Stomach (tissue), 9 donors: ENCODE measurements around the gene CEBPB. TPM values are rescaled to one million over a fixed set of nuclear protein-coding genes. Genes with fewer than 3 reads are reported as not detected.
A peak's percentile ranks its signal among the peaks of the same experiment; 100 is the strongest.

Source experiments
- DNase-seq, 2 donors: peaks; one replicate each; pipeline versions ENCODE4 v3.0.0 to v3.0.0-alpha.2; 2013 to 2019
- H3K27ac ChIP-seq, 5 donors: fragments of 200-600 bp in 4 of 5; sonication (generic) in 4 of 5; one replicate each; pipeline ENCODE4 v1.5.1; 2013 to 2019; ENCODE audit warnings: mild to moderate bottlenecking in 1 of 5, moderate library complexity in 1 of 5
- H3K27me3 ChIP-seq, 3 donors: fragments of 200-600 bp; sonication (generic); one replicate each; pipeline ENCODE4 v1.5.1; 2017 to 2019; ENCODE audit warnings: mixed run types in 1 of 3
- H3K36me3 ChIP-seq, 4 donors: fragments of 200-600 bp; sonication (generic); 1 replicate in 3 of 4; 2 replicates in 1 of 4; pipeline ENCODE4 v1.5.1; 2016 to 2019
- H3K4me1 ChIP-seq, 4 donors: fragments of 200-600 bp; sonication (generic); one replicate each; pipeline ENCODE4 v1.5.1; 2016 to 2019
- H3K4me3 ChIP-seq, 4 donors: fragments of 200-600 bp; sonication (generic) in 3 of 4; one replicate each; pipeline ENCODE4 v1.5.1; 2016 to 2019; ENCODE audit warnings: mild to moderate bottlenecking in 1 of 4
- H3K9me3 ChIP-seq, 4 donors: fragments of 200-600 bp; sonication (generic); one replicate each; pipeline ENCODE4 v1.5.1; 2016 to 2019
- EP300 ChIP-seq: sonication (generic); formaldehyde crosslinking; IDR thresholded peaks from one replicate; pipeline ENCODE4 v1.6.1; 2017; ENCODE audit warnings: antibody characterized with exemption
- POLR2A ChIP-seq, 4 donors: fragments of 450-650 bp; IDR thresholded peaks; one replicate each; pipeline ENCODE4 v1.6.1; 2016; ENCODE audit warnings: antibody characterized with exemption in 4 of 4, control low read depth in 2 of 4, mild to moderate bottlenecking in 1 of 4, moderate library complexity in 1 of 4
- POLR2AphosphoS5 ChIP-seq, 3 donors: sonication (generic); formaldehyde crosslinking; IDR thresholded peaks; one replicate each; pipeline ENCODE4 v1.6.1; 2016; ENCODE audit warnings: antibody characterized with exemption in 3 of 3
- WGBS, 5 donors: extraction: QIAGEN DNeasy Blood & Tissue Kit in 3 of 5; methylation state at CpG; one replicate each; pipeline versions ENCODE4 v1.1.5 to v1.1.7; 2013 to 2018; 5-methylcytosine and 5-hydroxymethylcytosine counted together
- intact Hi-C: fragments of 100-400 bp; cut with DNase I; formaldehyde crosslinking; loops from one replicate; pipeline ENCODE4 v1.15.1; 2023; ENCODE audit warnings: low total_unique reads
- polyA plus RNA-seq, 3 donors: library from polyadenylated mRNA; stranded (reverse); fragments of 200-250 nt; gene quantifications; one replicate each; pipeline ENCODE4 v1.2.3, GENCODE V29; 2013
- total RNA-seq, 5 donors: library from RNA; depleted of rRNA; stranded (reverse); fragments of >200 nt; gene quantifications; one replicate each; pipeline versions ENCODE4 v1.1.0 to v1.2.3, GENCODE V29; 2014 to 2016
- TF ChIP-seq, protein P1 (sequence below), 7 experiments: fragments of 450-650 bp in 4 of 7; fragments of 200-600 bp in 3 of 7; sonication (generic) in 3 of 7; IDR thresholded peaks; one replicate each; pipeline ENCODE4 v1.5.1; 2016 to 2019; ENCODE audit warnings: antibody characterized with exemption in 7 of 7, control low read depth in 2 of 7, mild to moderate bottlenecking in 1 of 7
- donor health status: healthy with polysubstance abuse.
- donor health status: Bipolar disorder and iron deficiency.
- donor health status: healthy.

CEBPB gene
- total and polyA plus RNA-seq, 8 donors = 21.1 to 200 (median 36.5) TPM

- H3K4me1 ChIP-seq = peaks cover 17 to 49% (median 31%) of the 10 kb centered on the region in 4 donors
- H3K36me3 ChIP-seq = peaks cover 10 to 31% (median 18%) of the 10 kb centered on the region in 4 donors
- TF ChIP-seq EP300 (no peak), POLR2AphosphoS5 (IDR thresholded peaks at IDR 0.05) (peak in 2 of 3 donors; percentile 6 to 39), POLR2A (IDR thresholded peaks at IDR 0.05) (no peak)
- TF ChIP-seq, protein P1, sequence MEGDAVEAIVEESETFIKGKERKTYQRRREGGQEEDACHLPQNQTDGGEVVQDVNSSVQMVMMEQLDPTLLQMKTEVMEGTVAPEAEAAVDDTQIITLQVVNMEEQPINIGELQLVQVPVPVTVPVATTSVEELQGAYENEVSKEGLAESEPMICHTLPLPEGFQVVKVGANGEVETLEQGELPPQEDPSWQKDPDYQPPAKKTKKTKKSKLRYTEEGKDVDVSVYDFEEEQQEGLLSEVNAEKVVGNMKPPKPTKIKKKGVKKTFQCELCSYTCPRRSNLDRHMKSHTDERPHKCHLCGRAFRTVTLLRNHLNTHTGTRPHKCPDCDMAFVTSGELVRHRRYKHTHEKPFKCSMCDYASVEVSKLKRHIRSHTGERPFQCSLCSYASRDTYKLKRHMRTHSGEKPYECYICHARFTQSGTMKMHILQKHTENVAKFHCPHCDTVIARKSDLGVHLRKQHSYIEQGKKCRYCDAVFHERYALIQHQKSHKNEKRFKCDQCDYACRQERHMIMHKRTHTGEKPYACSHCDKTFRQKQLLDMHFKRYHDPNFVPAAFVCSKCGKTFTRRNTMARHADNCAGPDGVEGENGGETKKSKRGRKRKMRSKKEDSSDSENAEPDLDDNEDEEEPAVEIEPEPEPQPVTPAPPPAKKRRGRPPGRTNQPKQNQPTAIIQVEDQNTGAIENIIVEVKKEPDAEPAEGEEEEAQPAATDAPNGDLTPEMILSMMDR (IDR thresholded peaks at IDR 0.05) = no peak
- H3K27me3 ChIP-seq = no peaks in the 10 kb centered on the region
- peaks cover 0 to 4% (median 2%) of the 10 kb centered on the region in 4 donors for H3K9me3 ChIP-seq
- peak overlapping the region; percentile 90 to 97 (median 92) for H3K4me3 ChIP-seq
- DNase-seq = no peak
- H3K27ac ChIP-seq = peak overlapping the region in 4 of 5 donors; percentile 98 to 99 (median 99)
- WGBS, 5 donors = 72 to 81% (median 74%) methylated on average over 8 of the region's 8 CpGs
- intact Hi-C loops = no loop called here
These were observed 4.3 kb downstream of the CEBPB start for GRCh38 chr20:50194831-50195523.

- Histone ChIP-seq H3K27ac (peak overlapping the region in 4 of 5 donors; percentile 98 to 99 (median 99)), H3K4me3 (peak overlapping the region in 1 of 4 donors; percentile 90), H3K27me3 (no peaks in the 10 kb centered on the region), H3K36me3 (peaks cover 10 to 31% (median 18%) of the 10 kb centered on the region in 4 donors), H3K4me1 (peaks cover 14 to 46% (median 27%) of the 10 kb centered on the region in 4 donors), H3K9me3 (peaks cover 0 to 4% (median 2%) of the 10 kb centered on the region in 4 donors)
- intact Hi-C loops = no loop called here
- 77 to 86% (median 81%) methylated on average over 13 of the region's 13 CpGs for WGBS, 5 donors
- DNase-seq = no peak
- TF ChIP-seq POLR2A (IDR thresholded peaks at IDR 0.05) (no peak), POLR2AphosphoS5 (IDR thresholded peaks at IDR 0.05) (peak in 1 of 3 donors; percentile 1)
These were observed 5.0 kb downstream of the CEBPB start for GRCh38 chr20:50195524-50196120.

DNA sequence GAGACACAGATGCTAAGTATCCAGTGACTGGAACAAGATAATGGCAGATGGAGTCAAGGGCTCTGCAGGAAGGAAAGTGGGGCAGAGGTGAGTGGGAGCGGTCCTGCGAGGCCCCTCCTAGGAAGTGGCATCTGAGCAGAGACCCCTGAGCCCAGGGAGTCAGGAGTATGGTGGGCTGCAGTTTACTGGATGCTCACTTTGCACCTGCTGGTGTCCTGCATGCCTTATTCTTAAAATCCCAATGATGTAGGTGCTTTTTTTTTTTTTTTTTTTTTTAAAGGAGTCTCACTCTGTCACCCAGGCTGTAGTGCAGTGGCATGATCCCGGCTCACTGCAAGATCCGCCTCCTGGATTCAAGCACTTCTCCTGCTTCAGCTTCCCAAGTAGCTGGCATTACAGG lies 5.6 kb downstream of the CEBPB start:
- H3K27me3 ChIP-seq = no peaks in the 10 kb centered on the region
- DNase-seq = no peak
- TF ChIP-seq POLR2AphosphoS5 (IDR thresholded peaks at IDR 0.05) = peak in 1 of 3 donors; percentile 7
- no peak for TF ChIP-seq POLR2A (IDR thresholded peaks at IDR 0.05)
- TF ChIP-seq, protein P1 (IDR thresholded peaks at IDR 0.05) = no peak
- no peak overlapping the region for H3K4me3 ChIP-seq
- intact Hi-C loops = no loop called here
- peaks cover 0 to 4% (median 2%) of the 10 kb centered on the region in 4 donors for H3K9me3 ChIP-seq
- H3K27ac ChIP-seq = peak overlapping the region in 2 of 5 donors; percentile 53 to 98
- peaks cover 14 to 46% (median 27%) of the 10 kb centered on the region in 4 donors for H3K4me1 ChIP-seq
- WGBS, 5 donors = 82 to 95% (median 88%) methylated on average over 4 of the region's 4 CpGs
- H3K36me3 ChIP-seq = peaks cover 10 to 31% (median 18%) of the 10 kb centered on the region in 4 donors

DNA sequence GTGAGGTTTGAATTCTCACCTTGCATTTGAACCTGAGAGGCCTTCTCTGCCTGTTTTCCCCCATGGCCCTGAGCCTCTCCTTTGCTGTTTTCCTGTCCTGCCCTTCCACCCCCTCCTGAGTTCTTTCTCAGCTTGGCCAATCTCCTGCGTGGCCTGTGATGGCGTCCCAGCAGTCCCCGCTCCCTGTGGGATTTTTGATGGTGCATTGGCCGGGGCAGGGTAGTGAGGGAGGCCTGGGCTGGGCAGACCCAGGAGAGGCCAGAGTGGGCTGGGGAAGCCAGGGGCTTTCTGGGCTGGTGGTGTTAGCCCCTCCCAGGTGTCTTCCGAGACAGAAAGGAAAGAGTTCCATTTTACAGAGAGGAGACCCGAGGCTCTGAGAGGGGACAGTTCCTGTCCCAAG lies 6.3 kb downstream of the CEBPB start:
- Histone ChIP-seq H3K4me3 (no peak overlapping the region), H3K9me3 (peaks cover 0 to 4% (median 2%) of the 10 kb centered on the region in 4 donors), H3K27me3 (no peaks in the 10 kb centered on the region), H3K4me1 (peaks cover 14 to 46% (median 27%) of the 10 kb centered on the region in 4 donors), H3K36me3 (peaks cover 10 to 31% (median 18%) of the 10 kb centered on the region in 4 donors), H3K27ac (peak overlapping the region in 2 of 5 donors; percentile 46 to 53)
- WGBS, 5 donors = 86 to 96% (median 93%) methylated on average over 6 of the region's 6 CpGs
- TF ChIP-seq EP300 (no peak), POLR2AphosphoS5 (IDR thresholded peaks at IDR 0.05) (no peak), POLR2A (IDR thresholded peaks at IDR 0.05) (no peak)
- TF ChIP-seq, protein P1 (IDR thresholded peaks at IDR 0.05) = no peak
- DNase-seq = no peak
- intact Hi-C loops = no loop called here
